HG02938 (cell line): ENCODE data around the gene ATP6V0D1.
A peak's percentile ranks its signal among the peaks of the same experiment; 100 is the strongest.
"Not testable (repeated sequence)": the region's sequence is repeated elsewhere in the genome, so short reads cannot be mapped to it uniquely, and the experiment has no call there.

Source experiments
- ATAC-seq: cut with Tn5 transposase; IDR thresholded peaks from one replicate; pipeline ENCODE4 v1.9.1; 2021; ENCODE audit warnings: mild to moderate bottlenecking, moderate library complexity; ENCODE audit not compliant: unreplicated experiment

ATP6V0D1 gene

DNA sequence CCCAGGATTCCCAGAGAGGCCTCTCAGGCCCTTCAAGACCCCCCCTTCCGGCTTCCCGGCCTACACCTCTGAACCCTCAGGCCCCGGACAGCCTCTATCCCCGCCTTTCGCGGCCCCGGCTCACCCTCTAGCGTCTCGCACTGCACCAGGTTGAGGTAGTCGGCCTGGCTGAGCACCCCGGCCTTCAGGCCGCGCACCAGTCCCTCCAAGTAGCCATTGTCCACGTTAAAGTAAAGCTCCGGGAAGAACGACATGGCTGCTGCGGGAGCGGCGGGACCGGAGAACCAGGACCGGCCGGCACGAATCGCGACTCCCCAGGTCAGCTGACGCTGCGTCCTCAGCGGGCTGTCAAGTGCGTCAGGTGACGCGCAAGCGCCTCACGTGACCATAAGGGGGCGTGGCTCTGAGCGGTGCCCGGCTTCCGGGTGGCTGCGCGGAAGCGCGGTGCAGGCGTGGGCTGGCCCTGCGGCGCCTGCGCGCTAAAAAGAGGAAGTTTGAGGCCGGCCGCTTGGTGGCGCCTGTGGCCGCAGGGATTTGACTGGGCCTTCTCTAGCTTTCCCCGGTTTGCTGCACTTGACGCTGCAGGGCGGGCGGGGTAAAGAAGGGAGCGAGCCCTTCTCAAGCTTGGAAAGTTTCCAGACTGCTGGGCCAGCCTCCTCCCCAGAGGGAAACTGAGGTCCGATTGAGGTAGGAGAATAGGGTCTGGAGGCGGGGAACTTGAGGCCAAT is at the start of gene ATP6V0D1:
TSS of gene ATP6V0D1 (minus strand) at position 325 of the 728 bp plus-strand sequence. CDS start at position 254, 71 bp downstream.
- peak; percentile 80 for ATAC-seq

DNA sequence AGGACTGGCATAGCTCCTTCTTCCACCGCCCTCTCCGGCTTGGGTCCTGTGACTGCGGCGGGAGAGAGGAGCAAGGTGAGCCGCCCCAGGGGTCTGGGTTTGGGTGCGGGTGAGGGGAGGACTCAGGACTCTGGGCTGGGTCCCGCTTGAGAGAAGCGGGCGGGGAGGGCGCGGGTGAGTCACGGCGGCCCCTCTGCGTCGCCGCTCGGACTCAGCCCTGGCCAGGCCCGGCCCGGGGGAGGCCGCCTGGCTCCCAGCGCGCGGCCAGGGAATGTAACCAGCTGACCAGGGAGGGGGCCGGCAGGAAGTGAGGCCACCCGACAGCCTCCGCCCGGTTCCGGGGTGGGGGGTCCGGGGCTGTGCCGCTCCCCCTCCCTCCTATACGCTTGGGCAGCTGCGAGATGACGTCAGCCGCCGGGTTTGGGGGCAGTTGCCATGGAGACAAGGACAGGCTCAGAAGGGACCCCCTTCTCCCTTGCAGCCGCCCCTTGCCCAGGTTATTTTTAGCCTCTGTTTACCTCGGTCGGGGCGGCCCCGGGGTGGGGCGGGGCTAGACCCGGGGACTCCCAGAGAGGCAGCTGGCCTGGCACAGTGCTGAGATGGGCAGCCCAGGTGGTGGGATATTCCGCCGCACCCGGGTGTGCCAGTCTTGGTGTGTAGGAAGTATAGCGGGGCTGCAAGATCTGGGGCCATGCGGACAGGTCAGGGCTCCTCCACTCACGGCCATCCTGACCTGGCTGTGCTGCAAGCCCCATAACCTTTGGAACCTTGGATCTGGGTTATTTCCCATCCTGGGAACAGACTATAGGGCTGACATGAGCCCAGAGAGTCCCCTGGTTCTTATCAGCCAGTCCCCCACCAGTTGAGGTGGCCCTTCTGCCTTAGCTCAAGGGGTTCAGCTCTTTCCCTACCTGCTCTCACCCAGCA is 49.3 kb upstream of the ATP6V0D1 start:
- no peak for ATAC-seq

DNA sequence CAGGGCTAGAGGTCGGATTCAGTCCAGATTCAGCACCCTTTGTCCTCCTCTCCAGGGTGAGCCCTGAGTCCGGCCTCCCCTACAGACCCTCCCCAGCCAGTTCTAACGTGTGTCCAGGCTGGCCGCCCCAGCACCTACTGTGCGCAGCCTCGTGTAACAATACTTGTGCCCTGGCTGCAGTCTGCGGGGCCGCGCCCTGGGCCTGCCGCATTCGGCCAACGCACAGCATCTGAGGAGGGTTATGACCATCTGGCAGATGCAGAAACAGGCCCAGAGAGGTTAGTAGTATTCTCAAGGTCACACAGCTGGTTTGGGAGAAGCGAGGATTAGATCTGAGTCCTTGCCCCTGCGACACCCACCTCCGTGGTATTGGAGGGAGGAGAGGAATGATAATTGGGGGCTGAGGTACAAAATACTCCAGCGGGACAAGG is 48.6 kb upstream of the ATP6V0D1 start:
- no peak for ATAC-seq

DNA sequence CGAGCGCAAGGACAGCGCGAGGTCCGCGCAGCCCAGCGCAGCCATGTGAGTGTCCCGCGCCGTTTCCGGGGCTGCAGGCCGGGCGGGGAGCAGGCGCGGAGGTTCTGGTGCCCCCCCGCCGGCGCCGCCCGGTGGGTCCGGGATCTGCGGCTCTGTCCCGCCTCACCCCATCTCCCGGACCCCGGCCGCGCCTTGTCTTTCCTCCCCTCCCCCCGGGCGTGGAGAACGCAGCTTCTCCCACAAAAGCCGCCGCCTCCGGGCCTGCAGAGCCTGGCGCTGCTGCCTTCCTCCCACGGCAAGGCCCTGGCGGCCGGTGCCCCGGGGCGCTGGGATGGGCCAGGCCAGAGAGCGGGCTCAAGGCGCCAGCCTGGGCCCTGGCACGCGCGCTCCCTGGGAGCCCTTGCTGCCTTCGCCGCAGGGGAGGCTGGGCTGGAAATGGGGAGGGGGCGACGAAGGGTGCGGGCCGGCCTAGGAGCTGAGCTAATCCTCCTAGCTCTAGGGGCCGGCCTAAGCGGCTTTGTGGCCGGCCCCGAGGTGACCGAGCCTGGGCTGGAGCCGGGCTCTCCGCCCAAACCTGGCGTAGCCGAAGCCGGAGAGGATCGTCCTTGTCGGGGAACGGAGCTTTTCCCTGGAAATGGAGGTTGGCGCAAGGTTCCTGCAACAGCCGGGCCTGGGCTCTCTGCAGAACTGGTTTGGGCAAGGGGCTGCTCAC is 48.1 kb upstream of the ATP6V0D1 start:
- ATAC-seq = no peak

GRCh38 chr16:67528222-67528869 is 47.4 kb upstream of the ATP6V0D1 start, which contains the start of gene RIPOR1:
RIPOR1 (plus strand) TSS chr16:67528829; CDS start chr16:67538447, 9,618 bp downstream.
- ATAC-seq = no peak

DNA sequence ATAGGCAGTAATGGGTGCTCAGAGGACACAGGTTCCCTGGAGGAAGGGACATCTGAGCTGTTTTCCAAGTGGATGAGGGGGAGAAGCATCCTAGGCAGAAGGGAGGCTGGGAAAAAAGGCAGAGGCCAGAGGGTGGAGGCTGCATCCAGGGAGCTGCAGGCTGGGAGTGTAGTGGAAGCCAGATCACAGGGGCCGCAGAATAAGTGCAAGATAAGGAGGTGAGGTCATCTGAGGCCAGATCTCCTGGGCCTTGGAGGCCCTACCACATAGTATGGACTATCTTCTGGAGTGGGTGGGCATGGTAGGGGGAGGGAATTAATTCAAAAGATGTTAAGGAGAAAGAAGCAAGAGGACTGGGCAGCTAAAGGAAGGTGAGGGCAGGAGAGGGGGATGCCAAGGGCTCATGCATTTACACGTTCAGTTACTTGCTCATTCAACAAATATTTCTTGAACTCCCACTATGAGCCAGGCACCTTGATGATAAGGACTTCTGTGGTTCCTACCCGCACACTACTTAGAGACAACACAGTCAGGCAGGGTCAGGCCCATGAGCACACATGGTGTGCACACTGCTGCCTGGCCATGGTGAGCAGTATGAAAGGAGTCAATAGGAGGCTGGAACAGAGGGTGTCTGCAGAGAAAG is 45.3 kb upstream of the ATP6V0D1 start:
- no peak for ATAC-seq

GRCh38 chr16:67525176-67525860 is 44.4 kb upstream of the ATP6V0D1 start:
- no peak for ATAC-seq

GRCh38 chr16:67521095-67521804 is 40.3 kb upstream of the ATP6V0D1 start:
- ATAC-seq = peak; percentile 80

DNA sequence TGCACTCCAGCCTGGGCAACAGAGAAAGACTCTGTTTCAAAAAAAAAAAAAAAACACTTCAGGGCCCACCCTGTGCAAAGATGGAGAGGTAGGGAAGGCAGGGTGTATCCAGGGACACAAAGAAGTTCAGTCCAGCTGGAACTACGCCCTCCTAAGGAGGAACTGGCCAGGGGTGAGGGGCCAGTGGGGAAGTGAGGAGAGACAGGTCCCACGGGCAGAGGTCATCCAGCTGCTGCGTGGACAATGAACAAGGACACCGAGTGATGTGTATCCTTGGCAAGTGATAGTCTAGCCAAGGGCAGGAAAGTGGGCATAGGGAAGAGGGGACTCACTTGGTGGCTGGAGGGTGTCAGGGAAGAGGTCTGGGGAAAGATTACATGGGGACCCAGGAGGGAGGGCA is 38.3 kb upstream of the ATP6V0D1 start:
- ATAC-seq = no peak

DNA sequence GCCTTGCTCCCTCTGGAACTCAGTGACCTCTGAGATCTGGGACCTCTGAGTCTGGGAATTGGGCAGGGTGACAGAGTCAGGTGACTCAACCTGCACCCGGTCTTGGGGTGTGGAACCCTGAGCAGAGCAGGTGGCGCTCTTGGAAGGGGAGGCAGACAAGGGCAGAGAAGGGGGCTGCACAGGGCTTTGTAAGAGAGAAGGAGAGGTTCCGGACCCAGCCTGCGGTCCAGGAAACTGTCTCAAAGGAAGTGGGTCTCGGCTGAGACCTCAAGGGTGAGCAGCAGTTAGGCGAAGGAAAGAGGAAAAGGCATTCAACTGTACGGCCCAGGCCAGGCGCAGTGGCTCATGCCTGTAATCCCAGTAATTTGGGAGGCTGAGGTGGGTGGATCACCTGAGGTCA is 37.7 kb upstream of the ATP6V0D1 start:
- no peak for ATAC-seq

GRCh38 chr16:67517661-67518423 is 36.9 kb upstream of the ATP6V0D1 start:
- ATAC-seq = no peak

- no peak for ATAC-seq
These were observed 36.1 kb upstream of the ATP6V0D1 start for GRCh38 chr16:67517155-67517445.

DNA sequence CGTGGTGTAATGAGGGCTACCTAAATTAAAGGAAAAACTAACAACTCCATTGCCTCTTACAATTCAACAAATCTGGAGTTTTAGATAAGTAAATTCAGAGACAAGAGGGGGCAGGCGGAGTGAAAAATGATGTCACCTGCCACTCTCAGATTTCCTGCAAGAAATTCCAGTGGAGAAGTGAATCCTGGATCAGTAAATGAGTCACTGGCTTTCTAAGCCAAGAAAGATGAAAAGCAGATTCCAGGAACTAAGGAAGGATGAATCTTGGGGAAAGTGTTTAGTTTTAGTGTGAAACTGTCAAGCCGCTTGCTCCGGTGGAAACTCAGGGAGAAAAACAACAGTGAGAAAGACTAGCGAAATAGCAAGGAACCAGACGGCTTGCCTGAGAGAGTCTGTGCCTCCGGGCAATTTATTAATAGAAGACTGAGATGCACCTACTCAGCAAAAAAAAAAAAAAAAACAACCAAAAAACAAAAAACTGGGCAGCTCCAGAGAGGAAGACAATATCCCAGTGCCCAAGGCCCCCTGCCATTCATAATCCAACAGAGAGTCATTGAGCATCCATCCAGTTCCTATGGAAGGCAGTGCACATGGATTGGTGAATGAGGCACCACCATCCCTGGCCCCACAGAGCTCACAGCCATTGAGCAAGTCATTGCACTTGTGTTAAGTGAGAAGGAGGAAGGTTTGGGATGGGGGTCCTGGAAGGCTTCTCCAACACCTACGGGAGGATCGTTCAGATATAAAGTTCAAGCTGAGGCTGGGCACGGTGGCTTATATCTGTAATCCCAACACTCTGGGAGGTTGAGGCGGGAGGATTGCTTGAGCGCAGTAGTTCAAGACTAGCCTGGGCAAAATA is 35.6 kb upstream of the ATP6V0D1 start:
- ATAC-seq = no peak

- peak; percentile 42 for ATAC-seq
These were observed 33.4 kb upstream of the ATP6V0D1 start for GRCh38 chr16:67514382-67514828.

DNA sequence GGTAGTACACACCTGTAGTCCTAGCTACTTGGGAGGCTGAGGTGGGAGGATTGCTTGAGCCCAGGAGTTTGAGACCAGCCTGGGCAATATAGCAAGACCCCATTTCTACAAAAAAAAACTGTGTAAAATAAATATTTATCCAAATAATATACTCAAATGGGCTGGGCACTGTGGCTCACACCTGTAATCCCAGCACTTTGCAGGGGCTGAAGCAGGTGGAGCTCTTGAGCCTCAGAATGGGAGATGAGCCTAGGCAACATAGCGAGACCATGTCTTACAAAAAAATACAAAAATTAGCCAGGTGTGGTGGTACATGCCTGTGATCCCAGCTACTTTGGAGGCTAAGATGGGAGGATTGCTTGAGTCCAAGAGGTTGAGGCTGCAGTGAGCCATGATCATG is 32.9 kb upstream of the ATP6V0D1 start:
- not testable (repeated sequence) for ATAC-seq

GRCh38 chr16:67509016-67509415 is 28.1 kb upstream of the ATP6V0D1 start:
- no peak for ATAC-seq

DNA sequence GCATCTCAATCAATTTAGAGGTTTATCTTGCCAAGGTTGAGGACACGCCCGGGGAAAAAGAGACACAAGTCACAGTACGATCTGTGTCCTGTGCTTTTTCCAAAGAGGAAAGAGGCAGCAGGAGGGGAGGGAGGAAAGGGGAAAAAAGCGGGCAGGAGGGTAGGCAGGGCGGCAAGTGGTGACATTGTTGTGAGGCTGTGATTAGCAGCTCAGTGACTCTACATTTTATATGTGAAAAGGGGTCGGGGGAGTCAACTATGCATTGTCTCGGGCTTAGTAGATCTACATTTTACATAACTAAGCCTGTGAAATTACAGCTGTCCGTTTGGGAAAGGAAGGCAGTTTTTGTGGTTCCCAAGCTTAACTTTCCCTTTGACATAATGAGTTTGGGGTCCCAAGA is 25.5 kb upstream of the ATP6V0D1 start:
- ATAC-seq = no peak
